GM12878 (cell line): ENCODE results near the gene TAF11L12.
"Not testable (repeated sequence)": the region's sequence is repeated elsewhere in the genome, so short reads cannot be mapped to it uniquely, and the experiment has no call there.

Experiments used
- GABPA ChIP-seq: IDR thresholded peaks from 2 replicates; pipeline ENCODE4 v1.6.1; 2014; ENCODE audit warnings: antibody characterized with exemption, low read depth, mild to moderate bottlenecking, inconsistent platforms
- POLR2A ChIP-seq: IDR thresholded peaks from 2 replicates; pipeline ENCODE4 v1.6.1; 2011; ENCODE audit warnings: low read depth, mild to moderate bottlenecking, low read length
- POLR2AphosphoS5 ChIP-seq: IDR thresholded peaks from 2 replicates; pipeline ENCODE4 v1.6.1; 2011; ENCODE audit warnings: mild to moderate bottlenecking, low read length, inconsistent platforms
- SKIL ChIP-seq: fragments of 450-650 bp; IDR thresholded peaks from 2 replicates; pipeline ENCODE4 v1.6.1; 2017; ENCODE audit warnings: mild to moderate bottlenecking, low read depth, inconsistent platforms; ENCODE audit not compliant: poor library complexity, severe bottlenecking
- SP1 ChIP-seq: IDR thresholded peaks from one replicate; pipeline ENCODE4 v1.6.1; 2011; ENCODE audit warnings: low read depth, low read length
- SPI1 ChIP-seq: IDR thresholded peaks from 2 replicates; pipeline ENCODE4 v1.6.1; 2011; ENCODE audit warnings: low read depth, mild to moderate bottlenecking, low read length, moderate library complexity, borderline replicate concordance; ENCODE audit not compliant: insufficient read depth
- TCF3 ChIP-seq: IDR thresholded peaks from 2 replicates; pipeline ENCODE4 v1.6.1; 2012; ENCODE audit warnings: low read depth, mild to moderate bottlenecking, low read length, borderline replicate concordance; ENCODE audit not compliant: insufficient read depth
- ZBED1 ChIP-seq: IDR thresholded peaks from 2 replicates; pipeline ENCODE4 v1.6.1; 2016; ENCODE audit warnings: borderline replicate concordance
- TF ChIP-seq, protein P1 (sequence below): IDR thresholded peaks from 2 replicates; pipeline ENCODE4 v1.6.1; 2012; ENCODE audit warnings: low read depth, low read length, improper control_type of control experiment

DNA sequence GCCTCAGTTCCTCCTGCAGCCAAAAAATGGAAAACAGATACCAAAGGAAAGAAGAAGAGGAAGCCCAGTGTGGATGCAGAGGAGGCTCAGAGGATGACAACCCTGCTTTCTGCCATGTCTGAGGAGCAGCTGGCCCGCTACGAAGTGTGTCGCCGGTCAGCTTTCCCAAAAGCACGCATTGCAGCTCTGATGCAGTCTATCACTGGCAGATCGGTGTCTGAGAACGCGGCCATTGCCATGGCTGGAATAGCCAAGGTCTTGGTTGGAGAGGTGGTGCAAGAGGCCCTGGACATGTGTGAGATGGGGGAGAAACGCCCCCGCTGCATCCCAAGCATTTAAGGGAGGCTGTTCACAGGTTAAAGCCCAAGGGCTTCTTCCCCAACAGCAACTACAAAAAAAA, 39.0 kb downstream of the TAF11L12 start:
- not testable (repeated sequence) for TF ChIP-seq SPI1, SP1, GABPA, ZBED1, POLR2A, TCF3, SKIL, POLR2AphosphoS5
- TF ChIP-seq, protein P1, sequence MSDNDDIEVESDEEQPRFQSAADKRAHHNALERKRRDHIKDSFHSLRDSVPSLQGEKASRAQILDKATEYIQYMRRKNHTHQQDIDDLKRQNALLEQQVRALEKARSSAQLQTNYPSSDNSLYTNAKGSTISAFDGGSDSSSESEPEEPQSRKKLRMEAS: not testable (repeated sequence)
